DMS114 treated with DMSO at 0.1 percent for 48 hours (cell line): Measurements from ENCODE around the gene SDCBP2.

ENCODE experiments used
- DNase-seq: peaks from one replicate; lab custom pipeline; 2025; ENCODE audit not compliant: unreplicated experiment; lab: John Stamatoyannopoulos, UW

Gene SDCBP2

DNA sequence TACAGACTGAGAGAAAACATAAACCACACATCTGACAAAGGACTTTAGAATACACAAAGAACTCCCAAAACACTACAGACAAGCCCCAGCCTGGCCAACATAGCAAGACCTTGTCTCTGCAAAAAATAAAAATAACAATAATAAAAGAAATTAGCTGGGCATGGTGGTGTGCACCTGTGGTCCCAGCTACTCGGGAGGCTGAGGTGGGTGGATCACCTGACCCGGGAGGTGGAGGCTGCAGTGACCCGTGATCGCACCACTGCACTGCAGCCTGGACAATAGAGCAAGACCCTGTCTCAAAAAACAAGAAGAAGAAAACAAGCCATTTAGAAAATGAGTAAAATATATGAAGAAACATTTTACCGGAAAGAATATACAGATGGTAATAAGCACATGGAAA, 13.1 kb downstream of the SDCBP2 start:
- DNase-seq, result no peak

DNA sequence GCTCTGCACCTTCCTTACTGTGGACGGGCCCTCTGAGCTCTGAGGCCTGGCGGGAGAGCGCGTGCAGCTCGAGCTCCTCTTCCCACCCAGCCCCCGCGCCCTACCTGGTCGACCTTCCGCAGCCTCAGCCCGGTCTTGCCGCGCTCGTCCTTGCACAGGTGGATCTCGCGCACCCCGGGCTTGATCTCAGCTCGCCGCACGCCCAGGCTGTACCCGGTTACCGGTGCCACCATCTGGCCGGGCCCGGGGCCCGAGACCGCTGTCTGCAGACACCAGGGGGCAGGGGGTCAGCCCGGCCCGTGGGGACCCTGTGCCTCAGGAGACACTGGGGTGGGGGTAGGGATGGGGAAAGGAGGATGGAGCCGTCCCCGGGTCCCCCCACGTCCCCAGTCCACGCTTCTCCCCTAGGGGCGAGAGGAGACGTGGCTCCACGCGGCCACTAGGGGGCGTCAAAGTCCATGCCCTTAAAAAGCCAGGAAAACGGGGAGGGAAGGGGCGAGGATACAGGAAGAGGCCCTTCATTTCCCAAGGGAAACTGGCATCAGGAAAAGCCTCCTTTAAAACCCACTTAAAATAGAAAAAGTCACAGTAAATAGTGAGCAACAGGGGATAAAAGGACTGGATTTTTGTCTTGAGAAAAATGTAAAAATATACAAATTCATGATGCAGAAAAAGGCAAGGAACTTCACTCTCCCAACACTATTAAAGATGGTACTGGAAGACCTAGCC, 15.5 kb downstream of the SDCBP2 start:
- peak; percentile 42 for DNase-seq

DNA sequence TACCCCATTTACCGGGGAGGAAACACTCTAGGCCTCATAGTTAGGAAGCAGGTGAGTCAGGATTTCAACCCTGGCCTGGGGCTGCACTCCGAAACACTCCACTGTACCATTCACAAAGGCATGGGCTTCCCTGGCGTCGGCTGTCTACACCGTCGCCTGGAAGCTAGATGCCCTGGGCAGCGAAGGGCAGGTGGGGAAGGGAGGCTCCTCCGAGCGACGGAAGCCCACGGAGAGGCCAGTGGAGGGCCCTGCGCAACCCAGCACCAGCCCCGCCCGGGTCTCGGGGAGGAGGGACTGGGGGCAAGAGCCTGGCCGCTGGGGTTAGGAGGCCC, 16.1 kb downstream of the SDCBP2 start:
- DNase-seq, result no peak

- no peak for DNase-seq
Observed at GRCh38 chr20:1312308-1312707, 16.6 kb downstream of the SDCBP2 start.

DNA sequence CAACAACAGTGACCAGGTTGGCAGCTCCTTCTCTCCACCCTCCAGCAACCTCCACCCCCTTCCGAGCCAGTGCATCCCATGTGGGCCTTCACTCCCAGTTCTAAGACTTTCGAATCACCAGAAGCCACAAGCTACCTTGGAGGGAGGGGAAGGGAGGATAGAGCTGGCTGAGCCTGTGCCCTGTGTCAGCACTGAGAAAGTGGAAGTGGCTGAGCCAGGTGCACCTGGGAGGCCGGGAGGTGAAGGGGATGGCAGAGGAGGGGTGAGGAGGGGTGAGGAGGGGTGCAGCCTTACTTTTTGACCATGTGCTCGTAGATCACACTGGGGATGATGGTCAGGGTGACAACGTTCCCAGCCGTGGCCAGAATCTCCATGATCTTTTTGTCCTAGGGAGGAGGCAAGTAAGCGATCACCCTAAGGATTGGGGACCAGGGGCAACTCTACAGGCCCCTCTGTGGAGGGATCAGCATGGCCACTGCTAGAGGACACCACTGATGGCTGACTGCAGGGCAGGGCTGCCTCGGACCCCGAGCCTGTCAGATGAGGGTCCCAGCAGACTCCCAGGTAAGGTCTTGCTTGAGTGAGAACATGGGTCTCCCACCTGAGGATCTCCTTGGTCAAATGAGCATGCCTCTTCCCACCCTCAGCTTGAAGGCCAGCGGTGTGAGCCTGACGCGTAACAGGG, 18.3 kb downstream of the SDCBP2 start:
- no peak for DNase-seq

DNA sequence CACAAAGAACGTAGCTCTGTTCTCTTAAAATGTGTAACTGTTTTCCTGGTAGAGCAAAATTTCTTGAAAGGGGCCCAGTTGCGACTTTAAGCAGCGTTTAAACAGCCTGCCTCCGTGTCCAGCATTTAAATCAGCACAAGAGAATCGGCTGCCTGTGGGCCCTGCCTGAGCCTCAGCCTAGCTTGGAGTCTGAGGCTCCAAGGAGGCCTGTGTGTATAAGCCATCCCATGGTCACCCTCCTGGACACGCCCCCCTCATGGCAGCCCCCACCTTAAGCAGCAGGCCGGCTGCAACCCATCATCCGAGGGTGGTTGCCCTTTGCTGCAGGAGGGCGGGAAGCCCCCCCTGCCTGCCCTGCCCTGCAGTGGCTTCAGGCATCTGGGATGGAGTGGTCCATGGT, 18.9 kb downstream of the SDCBP2 start:
- no peak for DNase-seq

DNA sequence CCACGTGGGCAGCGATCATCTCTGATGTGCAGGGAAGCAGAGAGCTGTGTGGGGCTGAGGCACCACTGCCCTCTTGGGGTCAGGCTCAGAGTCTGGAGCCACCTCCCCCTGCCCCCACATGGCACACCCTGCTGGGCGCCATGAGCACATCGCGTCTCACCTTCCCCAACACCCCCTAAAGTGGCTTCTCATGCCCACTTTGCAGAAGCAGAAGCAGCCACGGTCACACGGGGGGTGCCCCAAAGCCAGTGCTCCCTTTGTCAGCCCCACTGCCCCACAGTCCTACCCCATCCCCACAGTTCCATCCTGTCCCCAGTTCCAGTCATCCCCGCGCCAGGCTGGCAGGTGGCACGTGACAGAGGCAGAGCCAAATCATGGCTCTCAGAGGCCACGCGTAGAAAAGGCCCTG, 19.5 kb downstream of the SDCBP2 start:
- DNase-seq, result no peak

- DNase-seq, result no peak
Observed at GRCh38 chr20:1308702-1309095, 20.2 kb downstream of the SDCBP2 start.

DNA sequence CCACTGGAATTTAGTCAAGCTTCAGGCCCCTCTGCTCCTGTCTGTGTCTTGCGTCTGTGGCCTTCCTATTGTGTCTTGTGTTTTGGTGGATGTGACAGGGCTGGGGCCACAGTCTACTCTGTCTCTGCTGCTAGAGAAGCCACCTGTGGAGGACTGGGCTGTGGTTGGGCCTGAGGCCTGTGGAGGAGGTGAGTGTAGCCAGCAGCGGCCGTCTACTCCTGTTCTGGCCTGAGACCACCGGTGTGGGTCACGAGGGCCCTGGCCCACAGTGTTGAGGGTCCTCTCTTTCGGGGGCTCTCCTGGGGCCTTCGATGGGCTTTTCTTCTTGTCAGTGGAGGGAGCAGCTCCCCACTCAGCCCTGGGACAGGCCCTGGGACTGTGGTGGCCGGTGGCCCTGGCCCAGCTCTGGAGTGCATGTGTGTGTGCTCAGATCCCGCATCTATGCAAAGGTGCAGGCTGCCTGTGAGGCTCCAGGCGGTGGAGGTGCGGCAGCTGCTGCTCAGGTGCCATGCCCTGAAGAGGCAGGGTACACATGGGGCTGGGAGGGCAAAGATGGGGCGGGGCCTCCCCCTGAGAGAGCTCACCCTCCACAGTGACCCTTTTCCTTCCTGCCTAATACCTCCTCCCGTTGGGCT, 20.8 kb downstream of the SDCBP2 start:
- no peak for DNase-seq

DNA sequence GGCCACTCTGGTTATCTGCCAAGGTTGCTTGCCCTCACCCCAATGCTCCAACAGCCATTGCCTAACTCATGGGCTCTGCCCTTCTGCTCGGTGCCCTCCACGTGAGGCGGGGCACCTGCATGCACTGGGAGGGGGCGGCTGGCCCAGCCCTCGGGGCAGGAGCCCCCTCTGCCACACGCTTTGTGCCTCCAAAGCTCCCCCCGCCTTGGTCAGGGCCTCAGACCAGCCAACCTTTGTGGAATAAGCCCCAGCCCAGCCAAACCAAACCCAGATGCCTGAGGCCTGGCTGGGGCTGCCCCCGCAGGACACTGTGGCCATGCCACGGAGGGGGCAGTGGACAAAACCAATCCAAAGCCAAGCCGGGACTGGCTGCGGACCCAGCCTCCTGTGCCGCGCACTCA, 21.4 kb downstream of the SDCBP2 start:
- DNase-seq, result no peak

DNA sequence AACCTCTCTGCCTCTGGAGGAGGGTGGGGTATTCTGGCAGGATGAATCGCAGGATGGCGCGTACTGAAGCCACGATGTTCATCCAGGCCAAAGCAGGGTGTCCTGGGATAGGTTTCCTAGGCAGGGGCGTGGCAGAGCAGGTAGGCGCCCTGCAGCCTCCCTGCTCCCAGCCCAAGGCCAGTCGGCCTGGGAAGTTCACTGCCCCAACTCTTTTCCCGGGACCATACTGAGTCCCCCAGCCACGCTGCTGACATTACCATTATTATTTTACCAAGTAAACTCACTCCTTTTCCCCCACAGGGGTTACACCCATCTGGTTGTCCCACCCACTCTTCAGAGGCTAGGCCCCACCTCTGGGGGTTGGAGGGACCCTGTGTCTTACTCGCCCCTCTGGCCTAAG, 21.8 kb downstream of the SDCBP2 start:
- DNase-seq, result no peak

DNA sequence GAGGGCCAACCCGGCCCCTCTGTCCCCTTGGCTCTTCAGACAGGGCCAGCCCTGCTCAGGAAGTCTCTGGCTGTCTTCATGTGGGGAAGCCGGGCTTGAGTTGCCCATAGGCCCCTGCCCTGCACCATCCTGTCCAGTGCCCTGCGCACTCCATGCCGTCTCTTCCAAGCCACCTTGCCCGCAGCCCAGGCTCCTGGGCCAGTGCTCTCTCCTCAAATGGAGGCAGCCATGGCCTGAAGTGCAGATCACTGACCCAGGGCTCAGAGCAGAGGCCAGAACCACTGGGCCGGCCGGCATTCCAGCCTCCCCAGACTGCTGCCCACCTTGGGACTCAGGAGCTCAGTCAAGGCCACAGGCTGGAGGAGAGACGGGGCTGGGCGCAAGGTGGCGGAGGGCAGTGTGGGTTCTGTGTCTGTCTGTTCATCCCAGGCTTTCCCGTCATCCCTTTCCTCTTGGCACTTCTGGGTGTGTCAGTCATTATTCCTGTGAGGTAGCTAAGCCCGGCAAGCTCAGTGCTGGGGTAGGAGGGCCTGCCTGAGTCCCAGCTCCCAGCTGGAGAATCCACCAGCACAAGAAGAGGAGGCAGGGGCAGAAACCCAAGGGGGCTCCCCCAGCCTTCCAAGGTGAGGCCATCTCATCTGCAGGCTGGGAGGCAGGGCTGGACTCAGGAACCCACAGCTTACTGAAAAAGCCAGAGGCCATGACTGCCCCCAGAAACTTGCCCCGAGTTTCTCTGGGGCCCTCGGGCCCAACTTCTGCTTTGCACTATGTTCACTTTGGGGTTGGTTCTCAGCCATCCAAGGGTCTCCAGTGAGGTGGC, 22.4 kb downstream of the SDCBP2 start:
- DNase-seq, result no peak

GRCh38 chr20:1305712-1306111, 23.2 kb downstream of the SDCBP2 start:
- no peak for DNase-seq

GRCh38 chr20:1304710-1305515, 24.0 kb downstream of the SDCBP2 start:
- no peak for DNase-seq

DNA sequence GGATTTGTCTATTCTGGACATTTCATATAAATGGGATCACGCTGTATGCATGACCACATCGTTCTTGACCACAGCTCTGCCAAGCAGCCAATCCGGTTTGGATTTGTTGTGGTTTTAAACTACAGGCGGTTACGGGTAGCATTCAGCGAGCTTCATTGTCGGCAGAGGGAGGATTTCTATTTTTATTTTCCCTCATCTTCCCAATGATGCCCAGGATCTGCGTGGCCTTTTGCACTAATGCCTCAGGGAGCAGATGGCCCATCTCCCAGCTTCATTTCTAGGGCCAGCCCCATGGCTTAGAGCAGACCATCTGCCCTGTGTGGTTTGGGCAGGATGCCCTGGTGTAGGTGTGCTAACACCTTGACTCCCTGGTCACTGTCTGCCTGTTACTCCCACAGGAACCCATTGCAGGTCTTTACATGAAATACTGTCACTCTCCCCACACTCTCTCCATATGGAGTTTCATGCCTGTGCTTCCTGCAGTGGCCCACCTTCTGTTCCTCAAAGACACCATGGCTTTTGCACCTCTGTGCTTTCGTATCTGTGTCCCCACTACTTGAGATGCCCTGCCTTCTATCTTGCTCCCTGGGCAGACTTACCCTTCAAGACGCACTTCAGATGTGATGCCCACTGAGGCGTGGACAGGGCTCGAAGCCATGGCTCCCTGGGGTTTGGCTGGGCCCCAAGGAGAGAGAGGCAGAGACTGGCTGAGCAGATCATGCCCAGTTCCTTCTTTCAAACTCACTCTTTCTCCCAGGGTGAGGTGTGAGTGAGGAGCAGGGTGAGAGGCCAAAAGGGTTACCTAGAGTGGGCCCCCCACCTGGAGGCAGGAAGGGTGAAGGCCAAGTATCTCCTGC, 26.0 kb downstream of the SDCBP2 start:
- DNase-seq, result no peak

GRCh38 chr20:1301031-1301529, 27.9 kb downstream of the SDCBP2 start:
- DNase-seq, result no peak

DNA sequence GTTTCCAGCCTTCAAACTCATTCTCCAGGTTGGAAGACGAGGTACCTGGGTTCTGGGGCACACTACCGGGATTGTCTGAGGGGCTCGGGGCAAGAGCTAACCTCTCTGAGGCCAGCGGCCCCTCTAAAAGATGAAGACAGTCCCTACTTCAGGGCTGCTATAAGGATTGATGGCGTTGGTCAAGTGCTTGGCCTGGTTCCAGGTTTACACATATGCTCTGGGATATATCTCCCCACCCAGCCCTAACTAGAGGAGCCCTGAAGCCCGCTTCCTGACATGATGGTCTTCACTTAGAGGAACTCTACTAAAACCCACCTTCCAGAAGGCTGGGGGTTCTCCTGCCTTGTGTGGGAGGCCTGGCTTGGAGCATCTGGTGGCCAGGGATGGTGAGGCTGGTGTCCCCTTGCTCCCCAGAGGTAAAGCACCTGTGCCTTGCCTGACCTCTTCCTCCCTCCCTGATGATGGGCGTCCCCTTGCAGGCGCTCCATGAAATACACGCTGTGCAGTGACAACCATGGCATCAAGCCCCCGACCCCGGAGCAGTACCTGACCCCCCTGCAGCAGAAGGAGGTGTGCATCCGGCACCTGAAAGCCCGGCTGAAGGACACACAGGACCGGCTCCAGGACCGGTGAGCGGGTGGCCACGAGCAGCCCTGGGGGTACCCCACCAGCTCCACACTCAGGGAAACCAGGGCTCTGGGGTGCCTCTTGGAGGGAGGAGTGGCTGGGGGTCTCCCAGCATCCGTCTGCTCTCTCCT, 28.7 kb downstream of the SDCBP2 start:
- DNase-seq, result no peak

- DNase-seq, result no peak
Observed at GRCh38 chr20:1299522-1299921, 29.4 kb downstream of the SDCBP2 start.
